GM12892 (cell line): Measurements from ENCODE around the gene SSX1.
"Not testable (repeated sequence)": the region's sequence is repeated elsewhere in the genome, so short reads cannot be mapped to it uniquely, and the experiment has no call there.

Experiments
- POLR2A ChIP-seq: IDR thresholded peaks from 2 replicates; pipeline ENCODE4 v1.6.1; 2011; ENCODE audit warnings: low read depth, low read length, control low read depth
- POLR2AphosphoS5 ChIP-seq: IDR thresholded peaks from 2 replicates; pipeline ENCODE4 v1.6.1; 2011; ENCODE audit warnings: low read depth, low read length, control low read depth

DNA sequence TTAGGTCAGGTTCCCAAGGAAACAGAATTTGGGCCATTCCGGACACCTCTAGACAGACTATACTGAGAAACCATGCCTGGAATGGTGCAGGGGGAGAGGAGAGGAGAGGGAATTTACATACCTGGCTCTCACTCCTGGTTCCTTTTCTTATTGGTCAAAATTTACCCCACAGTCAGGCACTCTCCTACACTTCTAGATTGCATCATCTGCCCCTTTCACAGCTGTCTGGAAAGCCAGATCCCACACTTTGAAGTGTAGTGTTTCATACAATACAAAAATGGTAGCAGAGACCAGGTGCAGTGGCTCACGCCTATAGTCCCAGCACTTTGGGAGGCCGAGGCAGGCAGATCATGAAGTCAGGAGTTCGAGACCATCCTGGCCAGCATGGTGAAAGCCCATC lies 31.0 kb upstream of the SSX1 start:
- TF ChIP-seq POLR2AphosphoS5, POLR2A: not testable (repeated sequence)
